Ectodermal cell (in vitro differentiated cells): ENCODE data around the gene WDR72.
"Not testable (repeated sequence)": the region's sequence is repeated elsewhere in the genome, so short reads cannot be mapped to it uniquely, and the experiment has no call there.

Experiments used
- H3K27ac ChIP-seq: 2 replicates; pipeline ENCODE4 v1.7.0; 2013; ENCODE audit warnings: mild to moderate bottlenecking, low read depth, low read length; ENCODE audit not compliant: insufficient read depth, poor library complexity, severe bottlenecking
- H3K27me3 ChIP-seq: 2 replicates; pipeline ENCODE4 v1.7.0; 2013; ENCODE audit warnings: mild to moderate bottlenecking, low read length; ENCODE audit not compliant: insufficient read depth, control insufficient read depth, poor library complexity, severe bottlenecking
- H3K36me3 ChIP-seq: one replicate; pipeline ENCODE4 v1.7.0; 2013; ENCODE audit warnings: low read length; ENCODE audit not compliant: control insufficient read depth, insufficient read depth
- H3K4me1 ChIP-seq: one replicate; pipeline ENCODE4 v1.7.0; 2013; ENCODE audit warnings: low read length; ENCODE audit not compliant: control insufficient read depth, insufficient read depth
- H3K4me3 ChIP-seq: 2 replicates; pipeline ENCODE4 v1.7.0; 2013; ENCODE audit warnings: low read depth, low read length, control low read depth; ENCODE audit not compliant: insufficient read depth
- H3K9me3 ChIP-seq: 2 replicates; pipeline ENCODE4 v1.7.0; 2013; ENCODE audit warnings: mild to moderate bottlenecking, low read length, moderate library complexity; ENCODE audit not compliant: control insufficient read depth
- WGBS, 2 experiments: methylation state at CpG; one replicate each; pipeline ENCODE4 v1.1.7; 2013; ENCODE audit warnings: missing lambda C conversion rate in 2 of 2; 5-methylcytosine and 5-hydroxymethylcytosine counted together

The WDR72 gene

GRCh38 chr15:53710906-53711305 lies 48.6 kb downstream of the WDR72 start:
- WGBS, 2 experiments, result 82 to 92% methylated on average over 2 of the region's 4 CpGs
- H3K36me3 ChIP-seq, result no peaks in the 10 kb centered on the region
- H3K4me1 ChIP-seq, result no peaks in the 10 kb centered on the region
- no peak overlapping the region for H3K4me3 ChIP-seq
- H3K27me3 ChIP-seq, result no peaks in the 10 kb centered on the region
- H3K27ac ChIP-seq, result no peak overlapping the region
- no peaks in the 10 kb centered on the region for H3K9me3 ChIP-seq

GRCh38 chr15:53709821-53710220 lies 49.6 kb downstream of the WDR72 start:
- no peaks in the 10 kb centered on the region for H3K27me3 ChIP-seq

GRCh38 chr15:53695365-53695764 lies 64.1 kb downstream of the WDR72 start:
- no peaks in the 10 kb centered on the region for H3K9me3 ChIP-seq
- no peak overlapping the region for H3K27ac ChIP-seq
- H3K36me3 ChIP-seq, result no peaks in the 10 kb centered on the region
- no peaks in the 10 kb centered on the region for H3K4me1 ChIP-seq
- WGBS, 2 experiments, result 83 to 86% methylated on average over 7 of the region's 7 CpGs
- H3K4me3 ChIP-seq, result no peak overlapping the region
- no peaks in the 10 kb centered on the region for H3K27me3 ChIP-seq

More at GRCh38 chr15:53709821-53710220, 49.6 kb downstream of the WDR72 start:
- H3K4me1 ChIP-seq, result no peaks in the 10 kb centered on the region
- no peaks in the 10 kb centered on the region for H3K36me3 ChIP-seq
- H3K9me3 ChIP-seq, result no peaks in the 10 kb centered on the region
- H3K4me3 ChIP-seq, result no peak overlapping the region
- WGBS, 2 experiments, result 89 to 100% methylated on average over 1 to 2 of the region's 2 CpGs
- H3K27ac ChIP-seq, result no peak overlapping the region

- WGBS, 2 experiments, result 90 to 92% methylated on average over 1 of the region's 1 CpG
These were observed 65.0 kb downstream of the WDR72 start for GRCh38 chr15:53694476-53694874.

GRCh38 chr15:53693729-53694475 lies 65.6 kb downstream of the WDR72 start:
- 82 to 84% methylated on average over 6 to 7 of the region's 7 CpGs for WGBS, 2 experiments
- H3K4me3 ChIP-seq, result no peak overlapping the region
- no peaks in the 10 kb centered on the region for H3K4me1 ChIP-seq
- no peaks in the 10 kb centered on the region for H3K27me3 ChIP-seq
- H3K36me3 ChIP-seq, result no peaks in the 10 kb centered on the region
- H3K27ac ChIP-seq, result no peak overlapping the region
- no peaks in the 10 kb centered on the region for H3K9me3 ChIP-seq

More at GRCh38 chr15:53694476-53694874, 65.0 kb downstream of the WDR72 start:
- Histone ChIP-seq H3K27ac (no peak overlapping the region), H3K27me3 (no peaks in the 10 kb centered on the region), H3K4me3 (no peak overlapping the region), H3K9me3 (no peaks in the 10 kb centered on the region), H3K4me1 (no peaks in the 10 kb centered on the region), H3K36me3 (no peaks in the 10 kb centered on the region)

GRCh38 chr15:53684162-53684561 lies 75.3 kb downstream of the WDR72 start:
- H3K27me3 ChIP-seq, H3K9me3 ChIP-seq, H3K4me1 ChIP-seq, H3K36me3 ChIP-seq, H3K27ac ChIP-seq, H3K4me3 ChIP-seq: not testable (repeated sequence)
- WGBS, 2 experiments, result 88 to 91% methylated on average over 20 to 21 of the region's 23 CpGs

- Histone ChIP-seq H3K27me3 (no peaks in the 10 kb centered on the region), H3K4me3 (no peak overlapping the region), H3K9me3 (no peaks in the 10 kb centered on the region), H3K27ac (no peak overlapping the region), H3K36me3 (no peaks in the 10 kb centered on the region), H3K4me1 (no peaks in the 10 kb centered on the region)
- 80 to 87% methylated on average over 5 of the region's 5 CpGs for WGBS, 2 experiments
These were observed 78.4 kb downstream of the WDR72 start for GRCh38 chr15:53681056-53681455.

- no peaks in the 10 kb centered on the region for H3K9me3 ChIP-seq
- H3K36me3 ChIP-seq, result no peaks in the 10 kb centered on the region
- no peaks in the 10 kb centered on the region for H3K27me3 ChIP-seq
- no peaks in the 10 kb centered on the region for H3K4me1 ChIP-seq
- H3K4me3 ChIP-seq, result no peak overlapping the region
- no peak overlapping the region for H3K27ac ChIP-seq
These were observed 83.6 kb downstream of the WDR72 start for GRCh38 chr15:53675832-53676231.

- Histone ChIP-seq H3K27me3 (no peaks in the 10 kb centered on the region), H3K9me3 (no peaks in the 10 kb centered on the region), H3K27ac (no peak overlapping the region), H3K36me3 (no peaks in the 10 kb centered on the region), H3K4me1 (no peaks in the 10 kb centered on the region), H3K4me3 (no peak overlapping the region)
- WGBS, 2 experiments, result 80 to 81% methylated on average over 4 of the region's 4 CpGs
These were observed 87.9 kb downstream of the WDR72 start for GRCh38 chr15:53671545-53671944.

- Histone ChIP-seq H3K27ac (no peak overlapping the region), H3K4me3 (no peak overlapping the region), H3K4me1 (no peaks in the 10 kb centered on the region), H3K36me3 (no peaks in the 10 kb centered on the region), H3K27me3 (no peaks in the 10 kb centered on the region), H3K9me3 (no peaks in the 10 kb centered on the region)
- 93 to 94% methylated on average over 2 to 3 of the region's 3 CpGs for WGBS, 2 experiments
These were observed 88.8 kb downstream of the WDR72 start for GRCh38 chr15:53670701-53671100.
